ENCODE measurements around the gene PTPRD.

PTPRD gene

DNA sequence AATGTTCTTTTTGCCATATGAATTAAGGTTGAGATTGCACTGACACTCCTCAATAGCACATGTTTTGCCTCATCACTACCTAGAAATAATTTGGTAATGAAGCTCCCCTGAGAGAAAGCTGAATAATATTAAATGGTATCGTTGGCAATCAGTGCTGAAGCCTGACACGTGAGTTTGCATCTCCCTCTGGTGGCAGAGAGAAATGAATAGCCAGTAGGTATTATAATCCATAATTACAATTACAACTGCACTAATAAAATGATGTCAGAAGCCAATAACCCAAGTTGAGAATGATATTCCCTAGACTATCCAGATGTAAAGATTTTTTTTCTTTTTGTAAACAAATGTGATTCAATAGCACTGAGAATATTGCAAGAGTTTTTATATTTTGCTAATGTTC, 700.3 kb downstream of the PTPRD start:
- in situ Hi-C loops (cut with MboI; ENCODE audit: low sequenced_read_pairs): no loop called here

DNA sequence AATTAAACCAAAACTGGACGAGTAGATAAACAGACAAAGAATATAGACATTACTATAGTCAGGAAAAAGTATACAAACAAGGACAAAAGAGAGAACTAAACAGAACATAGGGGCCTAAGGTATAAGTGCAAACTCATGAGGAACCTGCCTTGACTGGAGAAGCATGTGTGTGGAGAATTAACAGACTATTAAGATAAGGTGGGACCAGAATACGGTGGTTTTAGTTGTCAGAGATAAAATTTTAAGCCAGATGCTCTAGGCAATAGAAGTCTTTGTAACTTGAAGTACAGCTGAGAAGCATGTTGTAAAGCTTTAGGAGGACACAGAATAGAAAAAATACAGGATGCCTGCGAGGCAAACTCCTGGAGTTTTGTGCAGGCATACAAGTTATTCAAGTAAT, 707.1 kb downstream of the PTPRD start:
- in situ Hi-C loops (cut with MboI; ENCODE audit: low sequenced_read_pairs): no loop called here

GRCh38 chr9:9904041-9904440, 708.8 kb downstream of the PTPRD start:
- in situ Hi-C loops (cut with MboI; ENCODE audit: low sequenced_read_pairs): no loop called here

DNA sequence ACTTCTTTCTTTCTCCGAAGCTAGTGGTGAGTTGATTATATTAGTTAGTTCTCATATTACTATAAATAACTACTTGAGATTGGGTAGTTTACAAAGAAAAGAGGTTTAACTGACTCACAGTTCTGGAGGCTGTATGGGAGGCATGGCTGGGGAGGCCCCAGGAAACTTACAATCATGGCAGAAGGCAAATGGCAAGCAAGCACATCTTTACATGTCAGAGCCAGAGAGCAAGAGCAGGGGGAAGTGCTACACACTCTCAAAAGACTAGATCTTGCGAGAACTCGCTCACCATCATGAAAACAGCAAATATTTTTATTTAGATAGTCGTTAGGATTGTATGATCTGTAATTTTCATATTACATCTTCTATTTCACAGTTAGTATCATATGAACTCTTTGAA, 711.2 kb downstream of the PTPRD start:
- in situ Hi-C loops (cut with MboI; ENCODE audit: low sequenced_read_pairs): no loop called here

DNA sequence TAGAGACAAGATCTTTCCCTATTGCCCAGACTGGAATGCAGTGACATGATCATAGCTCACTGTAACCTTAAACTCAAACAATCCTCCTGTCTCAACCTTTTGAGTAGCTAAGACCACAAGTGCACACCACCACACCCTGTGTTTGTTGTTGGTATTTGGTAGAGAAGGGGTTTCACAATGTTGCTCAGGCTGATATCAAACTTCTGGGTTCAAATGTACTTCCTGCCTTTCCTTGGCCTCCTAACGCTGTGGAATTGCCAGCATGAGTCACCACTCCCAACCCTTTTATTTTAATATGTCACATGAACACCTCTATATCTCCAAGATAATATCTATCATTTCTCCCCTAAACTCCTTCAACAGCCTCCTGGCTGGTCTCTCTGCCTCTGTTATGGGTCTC, 719.0 kb downstream of the PTPRD start:
- in situ Hi-C loops (cut with MboI; ENCODE audit: low sequenced_read_pairs): no loop called here

GRCh38 chr9:9892217-9892616, 720.6 kb downstream of the PTPRD start:
- in situ Hi-C loops (cut with MboI; ENCODE audit: low sequenced_read_pairs): no loop called here

- in situ Hi-C loops (cut with MboI; ENCODE audit: low sequenced_read_pairs): no loop called here
These were observed 731.1 kb downstream of the PTPRD start for GRCh38 chr9:9881692-9882091.

GRCh38 chr9:9874270-9874669, 738.5 kb downstream of the PTPRD start:
- in situ Hi-C loops (cut with MboI; ENCODE audit: low sequenced_read_pairs): no loop called here

DNA sequence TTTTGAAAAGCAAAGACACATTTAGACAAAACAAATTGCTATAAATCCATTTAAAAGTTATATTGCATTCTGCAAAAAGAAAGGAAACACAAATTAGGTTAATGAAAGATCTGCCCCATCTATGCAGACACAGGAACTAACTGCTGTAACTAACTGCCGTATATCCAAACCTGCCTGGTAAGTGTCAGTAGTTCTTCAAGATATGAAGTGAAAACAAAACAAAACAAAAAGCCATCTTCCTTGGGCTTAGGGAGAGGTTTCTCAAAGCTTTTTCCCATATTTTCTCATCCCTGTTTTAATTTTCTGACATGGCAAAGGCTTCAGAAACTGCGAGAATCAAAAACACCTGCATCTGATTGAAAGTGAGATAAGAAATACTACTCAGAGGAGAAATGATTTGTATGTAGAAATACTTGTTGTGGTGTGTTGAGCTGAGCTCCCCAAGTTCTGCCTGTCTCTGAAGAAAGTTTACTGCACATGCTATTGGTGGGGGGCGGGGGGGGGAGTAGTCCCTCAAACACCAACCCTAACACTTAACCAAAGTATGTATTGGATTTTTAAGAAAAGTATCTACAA, 750.5 kb downstream of the PTPRD start:
- in situ Hi-C loops (cut with MboI; ENCODE audit: low sequenced_read_pairs): no loop called here

DNA sequence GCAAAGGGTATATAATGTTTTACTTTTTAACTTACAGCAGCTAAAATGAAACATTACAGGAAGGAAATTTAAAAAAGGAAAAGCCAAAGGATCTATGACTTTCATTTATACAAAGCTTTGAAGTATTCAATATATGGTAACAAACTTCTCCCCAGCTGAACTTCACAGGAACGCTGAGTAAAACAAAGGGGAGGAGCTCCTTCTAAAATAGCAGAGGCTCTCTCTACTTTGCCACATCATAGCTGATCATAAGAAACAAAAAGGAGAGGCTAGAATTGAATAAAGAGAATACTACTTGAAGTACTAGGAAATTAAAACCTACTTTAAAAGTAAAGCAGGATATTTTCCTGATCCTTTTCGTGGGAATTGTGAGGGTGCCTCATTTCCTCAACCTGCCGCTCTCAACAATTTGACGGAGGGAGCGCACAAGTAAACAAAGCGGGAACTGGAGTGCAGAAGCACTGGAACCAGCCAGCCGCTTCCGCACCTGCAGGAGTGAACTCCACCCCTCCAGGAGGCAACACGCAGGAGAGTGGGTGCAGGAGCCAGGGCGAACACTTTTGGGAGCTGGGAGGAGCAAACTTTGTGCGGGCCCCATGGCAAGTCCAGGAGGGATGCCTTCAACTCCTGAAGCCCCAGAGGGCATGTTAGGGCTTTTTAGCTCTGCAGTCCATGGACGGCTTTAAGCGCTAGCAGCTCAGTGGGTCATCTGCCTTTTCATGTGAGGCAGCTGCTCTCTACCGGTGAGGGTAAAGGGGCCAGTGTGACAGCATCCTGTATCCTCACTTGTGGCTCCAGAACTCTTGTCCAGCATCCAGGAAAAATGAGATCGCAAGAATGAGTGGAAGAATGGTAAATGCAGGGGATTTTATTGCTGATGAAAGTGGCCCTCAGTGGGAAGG, 757.4 kb downstream of the PTPRD start:
- in situ Hi-C loops (cut with MboI; ENCODE audit: low sequenced_read_pairs): no loop called here

- in situ Hi-C loops (cut with MboI; ENCODE audit: low sequenced_read_pairs): no loop called here
These were observed 765.1 kb downstream of the PTPRD start for GRCh38 chr9:9847750-9848149.

GRCh38 chr9:9846557-9846956, 766.2 kb downstream of the PTPRD start:
- in situ Hi-C loops (cut with MboI; ENCODE audit: low sequenced_read_pairs): no loop called here

- in situ Hi-C loops (cut with MboI; ENCODE audit: low sequenced_read_pairs): no loop called here
These were observed 792.4 kb downstream of the PTPRD start for GRCh38 chr9:9820436-9820835.

- in situ Hi-C loops (cut with MboI; ENCODE audit: low sequenced_read_pairs): no loop called here
These were observed 792.9 kb downstream of the PTPRD start for GRCh38 chr9:9819886-9820285.

- in situ Hi-C loops (cut with MboI; ENCODE audit: low sequenced_read_pairs): no loop called here
These were observed 795.6 kb downstream of the PTPRD start for GRCh38 chr9:9817176-9817575.

DNA sequence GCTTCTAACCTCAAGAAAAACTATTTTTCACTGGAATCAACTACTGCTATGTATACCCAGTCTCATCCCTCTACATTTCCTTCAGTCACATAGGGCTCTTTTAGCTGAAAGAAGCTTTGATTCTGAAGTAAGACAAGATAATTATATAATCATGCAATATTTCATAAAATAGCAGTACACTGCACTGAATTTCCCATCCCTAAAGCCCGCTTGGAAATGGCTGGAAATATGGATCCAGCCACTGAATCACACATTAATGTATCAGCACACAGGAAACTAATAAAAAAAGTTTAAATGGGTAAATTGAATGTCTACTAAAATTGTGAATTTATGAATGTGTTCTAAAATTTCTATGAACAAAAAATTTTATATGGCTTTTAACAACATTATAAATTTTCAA, 808.7 kb downstream of the PTPRD start:
- in situ Hi-C loops (cut with MboI; ENCODE audit: low sequenced_read_pairs): no loop called here

GRCh38 chr9:9799287-9799686, 813.5 kb downstream of the PTPRD start:
- in situ Hi-C loops (cut with MboI; ENCODE audit: low sequenced_read_pairs): no loop called here

DNA sequence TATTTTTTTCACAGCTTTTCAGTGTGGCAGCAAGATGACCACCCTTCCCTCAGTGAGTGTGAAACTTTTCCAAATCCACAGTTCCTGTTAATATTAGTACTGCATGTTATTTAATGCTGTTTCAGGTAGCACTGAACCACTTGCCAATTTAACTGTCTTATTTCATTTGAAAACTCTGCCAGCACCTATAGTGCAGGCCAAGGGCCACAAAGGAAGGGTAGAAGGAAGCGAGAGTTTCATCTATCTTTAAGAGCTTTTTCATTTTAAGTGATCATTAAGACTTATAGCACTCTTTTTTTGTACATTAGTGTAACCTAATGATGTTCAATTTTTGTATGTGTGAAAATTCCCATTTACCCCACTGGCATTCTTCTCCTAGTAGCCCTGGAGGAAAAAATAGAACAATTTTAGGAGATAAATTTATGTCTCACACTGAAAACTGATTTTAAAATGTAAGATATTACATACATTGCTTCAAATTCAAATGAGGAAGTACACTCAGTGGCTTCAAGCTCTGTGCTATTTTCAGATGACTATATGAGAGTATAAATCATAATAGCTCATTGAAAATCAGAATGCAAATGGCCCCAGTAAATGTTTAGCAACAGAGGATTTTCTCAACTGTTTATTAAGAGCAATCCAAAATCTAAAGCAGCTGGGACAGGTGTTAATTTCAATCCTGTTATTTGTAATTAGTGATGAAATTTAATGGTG, 820.5 kb downstream of the PTPRD start:
- in situ Hi-C loops (cut with MboI; ENCODE audit: low sequenced_read_pairs): no loop called here

- in situ Hi-C loops (cut with MboI; ENCODE audit: low sequenced_read_pairs): no loop called here
These were observed 821.2 kb downstream of the PTPRD start for GRCh38 chr9:9791611-9792010.

DNA sequence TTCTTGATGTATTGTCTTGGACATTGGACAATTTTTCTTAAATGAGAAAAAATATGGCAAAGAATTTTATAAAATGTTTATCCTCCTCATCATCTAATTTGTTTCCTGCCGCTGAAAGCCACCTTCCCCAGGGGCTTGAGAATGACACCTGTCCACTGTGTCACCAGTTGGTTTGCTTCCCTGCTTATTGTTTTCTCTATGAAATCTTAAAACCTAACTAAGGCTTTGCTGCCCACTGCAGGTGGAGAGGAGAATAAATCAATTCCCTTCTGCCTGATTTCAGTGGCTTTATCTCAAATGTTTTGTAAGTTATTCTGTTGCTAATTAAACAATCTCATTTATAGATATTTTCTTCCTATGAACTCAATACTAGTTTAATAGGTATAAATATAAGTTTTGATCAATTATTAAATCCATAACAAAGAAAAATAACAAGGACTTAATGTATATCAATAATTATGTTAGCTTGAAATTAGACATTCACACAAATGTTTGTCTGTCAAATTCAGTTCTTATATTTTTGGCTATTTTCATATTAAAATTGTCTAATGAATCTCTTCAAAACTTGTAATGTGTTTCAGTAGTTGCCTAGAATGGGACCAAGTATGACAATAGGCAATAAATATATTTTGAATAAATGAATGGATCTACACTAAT, 822.5 kb downstream of the PTPRD start:
- in situ Hi-C loops (cut with MboI; ENCODE audit: low sequenced_read_pairs): no loop called here

DNA sequence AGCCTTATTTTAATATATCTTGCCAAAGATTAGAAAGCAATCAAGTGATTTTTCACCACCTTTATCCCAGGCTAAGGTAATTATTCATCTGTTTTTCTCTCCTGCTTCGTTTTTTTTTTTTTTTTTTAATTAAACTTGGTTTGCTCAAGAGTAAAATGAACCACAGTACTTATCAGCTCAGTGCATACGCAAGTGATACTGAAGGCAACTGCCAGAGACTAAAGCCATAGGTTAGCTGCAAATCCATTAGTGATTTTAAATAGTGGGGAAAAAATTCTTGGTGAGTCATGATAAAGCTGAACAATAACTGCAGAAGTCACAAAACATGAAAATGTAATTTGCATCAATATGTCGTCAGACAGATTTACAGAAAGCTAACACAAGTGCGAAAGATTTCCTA, 829.1 kb downstream of the PTPRD start:
- in situ Hi-C loops (cut with MboI; ENCODE audit: low sequenced_read_pairs): no loop called here
